Ascending aorta (tissue), 2 donors: ENCODE data around the gene C2CD3. TPM values are rescaled to one million over a fixed set of nuclear protein-coding genes. Genes with fewer than 3 reads are reported as not detected.
"Not testable (repeated sequence)": the region's sequence is repeated elsewhere in the genome, so short reads cannot be mapped to it uniquely, and the experiment has no call there.

Experiments used
- DNase-seq, 2 donors: peaks; one replicate each; pipeline ENCODE4 v3.0.0-alpha.2; 2019; ENCODE audit warnings: low spot score in 2 of 2
- H3K27ac ChIP-seq, 2 donors: fragments of 200-600 bp; sonication (generic); one replicate each; pipeline ENCODE4 v1.5.1; 2016 to 2017; ENCODE audit warnings: mild to moderate bottlenecking in 1 of 2
- H3K27me3 ChIP-seq: fragments of 200-600 bp; sonication (generic); one replicate; pipeline ENCODE4 v1.5.1; 2017
- H3K36me3 ChIP-seq, 2 donors: fragments of 200-600 bp; sonication (generic); one replicate each; pipeline ENCODE4 v1.5.1; 2016
- H3K4me1 ChIP-seq, 2 donors: fragments of 200-600 bp; sonication (generic); one replicate each; pipeline ENCODE4 v1.5.1; 2016 to 2017; ENCODE audit warnings: mild to moderate bottlenecking in 1 of 2
- H3K4me3 ChIP-seq, 2 donors: fragments of 200-600 bp; sonication (generic); one replicate each; pipeline ENCODE4 v1.5.1; 2016 to 2017; ENCODE audit warnings: mild to moderate bottlenecking in 1 of 2
- H3K9me3 ChIP-seq, 2 donors: fragments of 200-600 bp; sonication (generic); one replicate each; pipeline ENCODE4 v1.5.1; 2016
- CTCF ChIP-seq, 3 experiments: fragments of 200-600 bp in 2 of 3; fragments of 450-650 bp in 1 of 3; sonication (generic) in 2 of 3; IDR thresholded peaks; one replicate each; pipeline ENCODE4 v1.5.1; 2016 to 2019; ENCODE audit warnings: antibody characterized with exemption in 3 of 3, mild to moderate bottlenecking in 1 of 3, moderate library complexity in 1 of 3
- intact Hi-C: fragments of 100-400 bp; cut with DNase I; formaldehyde crosslinking; loops from one replicate; pipeline ENCODE4 v1.15.1; 2023
- total RNA-seq: library from RNA; depleted of rRNA; stranded (reverse); fragments of >200 nt; gene quantifications from one replicate; pipeline ENCODE4 v1.1.0, GENCODE V29; 2016

Gene C2CD3
- total RNA-seq, 1 donor from 2014 or later: 11.4 TPM

- TF ChIP-seq CTCF (IDR thresholded peaks at IDR 0.05): no peak
- intact Hi-C loops: no loop called here
- DNase-seq: no peak
- Histone ChIP-seq H3K4me1 (no peaks in the 10 kb centered on the region), H3K27ac (no peak overlapping the region), H3K9me3 (no peaks in the 10 kb centered on the region), H3K36me3 (peaks cover 32 to 63% of the 10 kb centered on the region in 2 donors), H3K4me3 (no peak overlapping the region), H3K27me3 (no peaks in the 10 kb centered on the region)
Observed at GRCh38 chr11:74086242-74086884, 84.4 kb downstream of the C2CD3 start.

- intact Hi-C loops: no loop called here
- no peak overlapping the region for H3K27ac ChIP-seq
- no peaks in the 10 kb centered on the region for H3K27me3 ChIP-seq
- peaks cover 31 to 55% of the 10 kb centered on the region in 2 donors for H3K36me3 ChIP-seq
- DNase-seq: no peak
- no peaks in the 10 kb centered on the region for H3K4me1 ChIP-seq
- TF ChIP-seq CTCF (IDR thresholded peaks at IDR 0.05): no peak
- H3K9me3 ChIP-seq: no peaks in the 10 kb centered on the region
- H3K4me3 ChIP-seq: no peak overlapping the region
Observed at GRCh38 chr11:74085542-74085892, 85.3 kb downstream of the C2CD3 start.

- H3K9me3 ChIP-seq: no peaks in the 10 kb centered on the region
- TF ChIP-seq CTCF (IDR thresholded peaks at IDR 0.05): no peak
- H3K4me1 ChIP-seq: no peaks in the 10 kb centered on the region
- no peak overlapping the region for H3K27ac ChIP-seq
- intact Hi-C loops: no loop called here
- no peak overlapping the region for H3K4me3 ChIP-seq
- DNase-seq: no peak
- peaks cover 26 to 49% of the 10 kb centered on the region in 2 donors for H3K36me3 ChIP-seq
- H3K27me3 ChIP-seq: no peaks in the 10 kb centered on the region
Observed at GRCh38 chr11:74084796-74085541, 85.8 kb downstream of the C2CD3 start.

DNA sequence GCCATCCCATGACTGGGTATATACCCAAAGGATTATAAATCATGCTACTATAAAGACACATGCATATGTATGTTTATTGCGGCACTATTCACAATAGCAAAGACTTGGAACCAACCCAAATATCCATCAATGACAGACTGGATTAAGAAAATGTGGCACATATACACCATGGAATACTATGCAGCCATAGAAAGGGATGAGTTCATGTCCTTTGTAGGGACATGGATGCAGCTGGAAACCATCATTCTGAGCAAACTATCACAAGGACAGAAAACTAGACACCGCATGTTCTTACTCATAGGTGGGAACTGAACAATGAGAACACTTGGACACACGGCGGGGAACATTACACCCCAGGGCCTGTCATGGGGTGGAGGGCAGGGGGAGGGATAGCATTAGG lies 86.9 kb downstream of the C2CD3 start:
- H3K27me3 ChIP-seq, H3K9me3 ChIP-seq, DNase-seq, H3K4me3 ChIP-seq, H3K27ac ChIP-seq, intact Hi-C loops, H3K4me1 ChIP-seq: not testable (repeated sequence)
- H3K36me3 ChIP-seq: peaks cover 18 to 40% of the 10 kb centered on the region in 2 donors

GRCh38 chr11:74081428-74081827 lies 89.4 kb downstream of the C2CD3 start:
- peaks cover 21 to 36% of the 10 kb centered on the region in 2 donors for H3K36me3 ChIP-seq
- no peak for TF ChIP-seq CTCF (IDR thresholded peaks at IDR 0.05)
- DNase-seq: no peak

GRCh38 chr11:74077193-74077592 lies 93.6 kb downstream of the C2CD3 start:
- H3K27ac ChIP-seq: no peak overlapping the region
- no peaks in the 10 kb centered on the region for H3K27me3 ChIP-seq
- peaks cover 19 to 38% of the 10 kb centered on the region in 2 donors for H3K36me3 ChIP-seq
- intact Hi-C loops: no loop called here
- no peak for TF ChIP-seq CTCF (IDR thresholded peaks at IDR 0.05)
- H3K9me3 ChIP-seq: no peaks in the 10 kb centered on the region
- DNase-seq: no peak
- H3K4me3 ChIP-seq: no peak overlapping the region
- no peaks in the 10 kb centered on the region for H3K4me1 ChIP-seq

More at GRCh38 chr11:74081428-74081827, 89.4 kb downstream of the C2CD3 start:
- H3K9me3 ChIP-seq: no peaks in the 10 kb centered on the region
- H3K27ac ChIP-seq: no peak overlapping the region
- intact Hi-C loops: no loop called here
- no peaks in the 10 kb centered on the region for H3K27me3 ChIP-seq
- no peak overlapping the region for H3K4me3 ChIP-seq
- no peaks in the 10 kb centered on the region for H3K4me1 ChIP-seq
